ENCODE data around the gene PTH1R.

The PTH1R gene

GRCh38 chr3:46835054-46835453, 42.5 kb upstream of the PTH1R start:
- no peak overlapping the region for H3K4me3 ChIP-seq (ENCODE audit: low read depth, low read length)
- no peak for TF ChIP-seq CTCF (IDR thresholded peaks at IDR 0.05; ENCODE audit: borderline replicate concordance, insufficient read depth, low read depth, low read length)

GRCh38 chr3:46835491-46835890, 42.0 kb upstream of the PTH1R start:
- no peak for TF ChIP-seq CTCF (IDR thresholded peaks at IDR 0.05; ENCODE audit: borderline replicate concordance, insufficient read depth, low read depth, low read length)
- H3K4me3 ChIP-seq (ENCODE audit: low read depth, low read length) = no peak overlapping the region

GRCh38 chr3:46838301-46838700, 39.2 kb upstream of the PTH1R start:
- no peak for TF ChIP-seq CTCF (IDR thresholded peaks at IDR 0.05; ENCODE audit: borderline replicate concordance, insufficient read depth, low read depth, low read length)

GRCh38 chr3:46840491-46840890, 37.0 kb upstream of the PTH1R start:
- no peak for TF ChIP-seq CTCF (IDR thresholded peaks at IDR 0.05; ENCODE audit: borderline replicate concordance, insufficient read depth, low read depth, low read length)
- H3K4me3 ChIP-seq (ENCODE audit: low read depth, low read length) = no peak overlapping the region

More at GRCh38 chr3:46838301-46838700, 39.2 kb upstream of the PTH1R start:
- no peak overlapping the region for H3K4me3 ChIP-seq (ENCODE audit: low read depth, low read length)

- no peak for TF ChIP-seq CTCF (IDR thresholded peaks at IDR 0.05; ENCODE audit: borderline replicate concordance, insufficient read depth, low read depth, low read length)
- H3K4me3 ChIP-seq (ENCODE audit: low read depth, low read length) = no peak overlapping the region
These were observed 34.0 kb upstream of the PTH1R start for GRCh38 chr3:46843508-46843907.

GRCh38 chr3:46844397-46844796, 33.1 kb upstream of the PTH1R start:
- no peak for TF ChIP-seq CTCF (IDR thresholded peaks at IDR 0.05; ENCODE audit: borderline replicate concordance, insufficient read depth, low read depth, low read length)
- H3K4me3 ChIP-seq (ENCODE audit: low read depth, low read length) = no peak overlapping the region

GRCh38 chr3:46844881-46845312, 32.6 kb upstream of the PTH1R start:
- TF ChIP-seq CTCF (IDR thresholded peaks at IDR 0.05; ENCODE audit: borderline replicate concordance, insufficient read depth, low read depth, low read length) = no peak
- peak overlapping the region; percentile 65 for H3K4me3 ChIP-seq (ENCODE audit: low read depth, low read length)
